HG02943 (cell line): ENCODE data around the gene PEPD.

ENCODE experiments used
- ATAC-seq: cut with Tn5 transposase; IDR thresholded peaks from one replicate; pipeline ENCODE4 v1.9.1; 2021; ENCODE audit warnings: mild to moderate bottlenecking, low read depth, moderate library complexity; ENCODE audit not compliant: unreplicated experiment

Gene PEPD

GRCh38 chr19:33390101-33390907 lies 131.3 kb downstream of the PEPD start:
- ATAC-seq = no peak

GRCh38 chr19:33389421-33390100 lies 132.0 kb downstream of the PEPD start:
- no peak for ATAC-seq

- no peak for ATAC-seq
These were observed 132.7 kb downstream of the PEPD start for GRCh38 chr19:33388725-33389420.

- no peak for ATAC-seq
These were observed 133.3 kb downstream of the PEPD start for GRCh38 chr19:33388231-33388724.

- no peak for ATAC-seq
These were observed 134.0 kb downstream of the PEPD start for GRCh38 chr19:33387351-33388230.

- no peak for ATAC-seq
These were observed 135.2 kb downstream of the PEPD start for GRCh38 chr19:33386361-33386858.

- ATAC-seq = no peak
These were observed 135.6 kb downstream of the PEPD start for GRCh38 chr19:33385956-33386355.

- ATAC-seq = no peak
These were observed 136.6 kb downstream of the PEPD start for GRCh38 chr19:33384983-33385382.

- no peak for ATAC-seq
These were observed 137.8 kb downstream of the PEPD start for GRCh38 chr19:33383720-33384292.

GRCh38 chr19:33382982-33383381 lies 138.6 kb downstream of the PEPD start:
- ATAC-seq = no peak

GRCh38 chr19:33382006-33382405 lies 139.6 kb downstream of the PEPD start:
- ATAC-seq = no peak

- ATAC-seq = no peak
These were observed 140.5 kb downstream of the PEPD start for GRCh38 chr19:33381101-33381500.

- ATAC-seq = no peak
These were observed 142.3 kb downstream of the PEPD start for GRCh38 chr19:33379151-33379829.

- ATAC-seq = no peak
These were observed 143.8 kb downstream of the PEPD start for GRCh38 chr19:33377586-33378475.

GRCh38 chr19:33376941-33377557 lies 144.5 kb downstream of the PEPD start:
- ATAC-seq = no peak

GRCh38 chr19:33376423-33376822 lies 145.2 kb downstream of the PEPD start:
- no peak for ATAC-seq

GRCh38 chr19:33375837-33376159 lies 145.8 kb downstream of the PEPD start:
- no peak for ATAC-seq
